Measurements from ENCODE around the gene CCDC102A. TPM values are rescaled to one million over a fixed set of nuclear protein-coding genes. Genes with fewer than 3 reads are reported as not detected.

Gene CCDC102A
- total and polyA plus RNA-seq, 9 of the 15 experiments (the other 6 are each of a cell fraction or from before 2014, with no cell fraction given), result 0.03 to 4.9 (median 1.4) TPM

DNA sequence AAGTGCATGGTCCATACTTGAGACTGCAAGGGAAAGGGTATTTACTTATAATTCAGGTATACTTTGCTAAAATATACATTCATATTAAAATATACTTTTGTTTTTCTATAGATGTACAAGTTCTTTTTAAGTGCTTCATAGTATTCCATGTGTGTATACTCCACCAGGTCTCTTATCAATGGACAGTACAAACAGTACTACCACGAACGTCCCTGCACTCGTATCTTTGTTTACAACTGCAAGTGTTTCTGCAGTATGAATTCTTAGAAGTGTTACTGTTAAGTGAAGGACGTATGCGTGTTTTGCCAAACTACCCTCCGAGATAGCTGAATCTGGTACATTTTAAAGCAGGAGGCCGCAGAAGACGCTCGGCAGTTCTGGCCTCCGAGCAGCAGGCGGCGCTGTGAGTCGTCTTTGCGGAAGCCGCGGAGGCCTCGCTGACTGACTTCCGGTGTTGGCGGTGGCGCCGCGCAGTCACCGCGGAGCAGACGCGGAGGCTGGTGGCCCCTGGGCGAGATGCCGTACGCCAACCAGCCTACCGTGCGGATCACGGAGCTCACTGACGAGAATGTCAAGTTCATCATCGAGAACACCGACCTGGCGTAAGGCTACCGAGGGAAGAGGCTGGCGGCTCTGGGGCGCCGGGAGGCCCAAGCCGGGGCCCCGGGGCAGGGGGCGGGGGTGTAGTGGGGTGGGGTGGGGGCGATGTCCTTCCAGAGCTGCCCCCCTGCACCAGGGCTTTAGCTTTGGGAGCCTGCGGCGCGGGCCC lies 74.0 kb downstream of the CCDC102A start, which contains the start of gene POLR2C (continued):
- TF ChIP-seq HIVEP1 (CRISPR knock-in tag; IDR thresholded peaks at IDR 0.05) (no peak), NR4A1 (CRISPR knock-in tag; IDR thresholded peaks at IDR 0.05) (no peak), NR4A1 (tag; IDR thresholded peaks at IDR 0.05) (no peak), PTTG1 (tag; IDR thresholded peaks at IDR 0.05; ENCODE audit: low read depth) (no peak), TARDBP (IDR thresholded peaks at IDR 0.05) (peak; percentile 40; the same call in 1 of the 2 replicates), ZNF518B (CRISPR knock-in tag; IDR thresholded peaks at IDR 0.05) (no peak), GTF2E2 (tag; IDR thresholded peaks at IDR 0.05) (peak; percentile 57; the same call in 1 of the 2 replicates), FOXO4 (CRISPR knock-in tag; IDR thresholded peaks at IDR 0.05) (no peak), SMAD1 (IDR thresholded peaks at IDR 0.05; ENCODE audit: low read depth, low read length, partially characterized antibody) (peak; percentile 73), PHTF2 (CRISPR knock-in tag; IDR thresholded peaks at IDR 0.05) (no peak), ZNF239 (CRISPR knock-in tag; IDR thresholded peaks at IDR 0.05) (no peak), FUS (optimal IDR thresholded peaks at IDR 0.05; ENCODE audit: low read depth, low read length) (no peak), DLX4 (CRISPR knock-in tag; IDR thresholded peaks at IDR 0.05) (no peak), CREB1 (IDR thresholded peaks at IDR 0.05) (peak; percentile 62), CREB1 (CRISPR knock-in tag; IDR thresholded peaks at IDR 0.05) (peak; percentile 70), TAF9B (IDR thresholded peaks at IDR 0.05; ENCODE audit: partially characterized antibody) (peak; percentile 93), TEAD2 (tag; IDR thresholded peaks at IDR 0.05) (no peak), ZSCAN32 (CRISPR knock-in tag; IDR thresholded peaks at IDR 0.05) (0 out of 2 replicates have a peak, but pooled peaks have one; percentile 5), RBM22 (IDR thresholded peaks at IDR 0.05; ENCODE audit: low read depth, low read length, poor library complexity, severe bottlenecking) (peak; percentile 72), ZBED1 (IDR thresholded peaks at IDR 0.05) (no peak)
- TF ChIP-seq, protein P1, sequence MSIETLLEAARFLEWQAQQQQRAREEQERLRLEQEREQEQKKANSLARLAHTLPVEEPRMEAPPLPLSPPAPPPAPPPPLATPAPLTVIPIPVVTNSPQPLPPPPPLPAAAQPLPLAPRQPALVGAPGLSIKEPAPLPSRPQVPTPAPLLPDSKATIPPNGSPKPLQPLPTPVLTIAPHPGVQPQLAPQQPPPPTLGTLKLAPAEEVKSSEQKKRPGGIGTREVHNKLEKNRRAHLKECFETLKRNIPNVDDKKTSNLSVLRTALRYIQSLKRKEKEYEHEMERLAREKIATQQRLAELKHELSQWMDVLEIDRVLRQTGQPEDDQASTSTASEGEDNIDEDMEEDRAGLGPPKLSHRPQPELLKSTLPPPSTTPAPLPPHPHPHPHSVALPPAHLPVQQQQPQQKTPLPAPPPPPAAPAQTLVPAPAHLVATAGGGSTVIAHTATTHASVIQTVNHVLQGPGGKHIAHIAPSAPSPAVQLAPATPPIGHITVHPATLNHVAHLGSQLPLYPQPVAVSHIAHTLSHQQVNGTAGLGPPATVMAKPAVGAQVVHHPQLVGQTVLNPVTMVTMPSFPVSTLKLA (conservative IDR thresholded peaks at IDR 0.05), result peak; percentile 49 to 78
- TF ChIP-seq, protein P2, sequence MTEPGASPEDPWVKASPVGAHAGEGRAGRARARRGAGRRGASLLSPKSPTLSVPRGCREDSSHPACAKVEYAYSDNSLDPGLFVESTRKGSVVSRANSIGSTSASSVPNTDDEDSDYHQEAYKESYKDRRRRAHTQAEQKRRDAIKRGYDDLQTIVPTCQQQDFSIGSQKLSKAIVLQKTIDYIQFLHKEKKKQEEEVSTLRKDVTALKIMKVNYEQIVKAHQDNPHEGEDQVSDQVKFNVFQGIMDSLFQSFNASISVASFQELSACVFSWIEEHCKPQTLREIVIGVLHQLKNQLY (CRISPR knock-in tag; conservative IDR thresholded peaks at IDR 0.05), result no peak

Measured in K562 (cell line).